HG02852 (cell line): ENCODE data around the gene PROX1.

Experiments
- ATAC-seq: cut with Tn5 transposase; IDR thresholded peaks from one replicate; pipeline ENCODE4 v1.9.1; 2021; ENCODE audit warnings: mild to moderate bottlenecking, moderate library complexity; ENCODE audit not compliant: unreplicated experiment

Gene PROX1, protein sequence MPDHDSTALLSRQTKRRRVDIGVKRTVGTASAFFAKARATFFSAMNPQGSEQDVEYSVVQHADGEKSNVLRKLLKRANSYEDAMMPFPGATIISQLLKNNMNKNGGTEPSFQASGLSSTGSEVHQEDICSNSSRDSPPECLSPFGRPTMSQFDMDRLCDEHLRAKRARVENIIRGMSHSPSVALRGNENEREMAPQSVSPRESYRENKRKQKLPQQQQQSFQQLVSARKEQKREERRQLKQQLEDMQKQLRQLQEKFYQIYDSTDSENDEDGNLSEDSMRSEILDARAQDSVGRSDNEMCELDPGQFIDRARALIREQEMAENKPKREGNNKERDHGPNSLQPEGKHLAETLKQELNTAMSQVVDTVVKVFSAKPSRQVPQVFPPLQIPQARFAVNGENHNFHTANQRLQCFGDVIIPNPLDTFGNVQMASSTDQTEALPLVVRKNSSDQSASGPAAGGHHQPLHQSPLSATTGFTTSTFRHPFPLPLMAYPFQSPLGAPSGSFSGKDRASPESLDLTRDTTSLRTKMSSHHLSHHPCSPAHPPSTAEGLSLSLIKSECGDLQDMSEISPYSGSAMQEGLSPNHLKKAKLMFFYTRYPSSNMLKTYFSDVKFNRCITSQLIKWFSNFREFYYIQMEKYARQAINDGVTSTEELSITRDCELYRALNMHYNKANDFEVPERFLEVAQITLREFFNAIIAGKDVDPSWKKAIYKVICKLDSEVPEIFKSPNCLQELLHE

DNA sequence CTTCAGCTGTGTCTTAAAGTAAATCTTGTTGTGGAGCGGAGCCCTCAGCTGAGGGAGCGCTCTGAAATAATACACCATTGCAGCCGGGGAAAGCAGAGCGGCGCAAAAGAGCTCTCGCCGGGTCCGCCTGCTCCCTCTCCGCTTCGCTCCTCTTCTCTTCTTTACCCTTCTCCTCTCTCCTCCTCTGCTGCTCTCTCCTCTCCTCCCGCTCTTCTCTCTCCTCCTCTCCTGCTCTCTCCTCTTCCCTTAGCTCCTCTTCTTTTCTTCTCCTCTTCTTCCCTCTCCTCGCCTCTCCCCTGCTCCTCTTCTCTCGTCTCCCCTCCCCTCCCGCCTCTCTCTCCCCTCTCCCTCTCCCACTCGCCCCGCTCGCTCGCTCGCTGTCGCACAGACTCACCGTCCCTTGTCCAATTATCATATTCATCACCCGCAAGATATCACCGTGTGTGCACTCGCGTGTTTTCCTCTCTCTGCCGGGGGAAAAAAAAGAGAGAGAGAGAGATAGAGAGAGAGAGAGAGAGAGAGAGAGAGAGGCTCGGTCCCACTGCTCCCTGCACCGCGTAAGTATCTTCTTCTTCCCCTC is at the start of gene PROX1:
Gene PROX1, plus strand, starts transcription at position 47 of the 580 bp plus-strand sequence. CDS start 8,563 bp downstream, outside the sequence.
- ATAC-seq: peak; percentile 11

DNA sequence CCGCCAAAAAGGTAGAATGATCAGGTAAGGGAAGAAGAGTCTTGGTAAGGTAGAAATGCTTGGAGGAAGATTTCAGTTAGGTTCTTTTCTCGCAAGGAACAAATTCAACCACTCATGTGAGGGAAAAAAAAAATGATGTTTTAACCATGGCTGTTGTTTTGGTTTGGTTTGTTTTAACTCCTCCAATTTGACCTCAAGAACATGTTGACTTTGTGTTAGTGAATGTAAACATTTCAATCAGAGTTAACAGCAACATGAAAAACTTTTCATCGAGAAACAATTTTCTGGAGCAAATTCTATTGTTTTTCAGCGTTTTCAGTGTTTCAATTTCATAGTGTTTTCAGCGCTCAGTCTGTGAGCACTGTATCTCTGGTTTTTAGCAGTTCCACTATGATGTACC is 49.0 kb upstream of the PROX1 start:
- no peak for ATAC-seq

DNA sequence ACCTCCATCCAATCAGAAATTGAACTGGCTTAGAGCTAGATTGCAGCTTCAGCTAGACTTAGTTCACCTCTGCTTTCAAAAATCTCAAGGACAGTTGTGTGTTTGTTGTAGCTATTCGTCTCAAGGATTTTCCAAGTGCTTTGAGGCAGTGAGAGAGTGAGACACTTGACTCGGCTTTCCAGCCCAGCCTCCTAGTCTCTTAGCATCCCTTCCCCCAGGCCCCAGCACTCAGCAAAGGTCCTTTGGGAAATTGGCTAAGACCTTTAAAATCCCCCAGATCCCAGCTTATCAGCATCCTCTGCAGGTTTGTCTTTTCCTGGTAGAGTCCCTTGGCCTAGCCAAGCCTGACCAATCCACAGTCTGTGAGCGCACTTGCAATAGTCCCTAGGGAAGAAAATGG is 47.9 kb upstream of the PROX1 start:
- ATAC-seq: no peak

DNA sequence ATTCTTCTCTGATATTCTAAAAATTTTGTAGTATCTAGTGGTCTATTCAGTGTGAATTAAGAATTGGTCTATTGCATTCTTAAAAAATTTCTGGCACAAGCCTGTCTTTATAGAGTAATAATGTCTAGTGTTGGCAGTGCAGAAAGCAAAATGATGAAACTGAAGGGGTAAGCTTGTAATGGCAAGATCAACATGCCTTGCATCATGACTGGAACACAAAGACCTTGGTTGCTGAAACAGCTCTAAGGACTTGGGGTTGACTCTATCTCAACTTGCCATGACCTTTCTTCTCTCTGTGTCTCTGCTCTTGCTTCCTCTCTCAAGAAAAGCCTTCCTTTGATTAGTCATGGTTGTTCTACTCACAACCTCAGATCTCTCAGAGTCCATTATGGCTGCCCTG is 46.8 kb upstream of the PROX1 start:
- ATAC-seq: no peak

DNA sequence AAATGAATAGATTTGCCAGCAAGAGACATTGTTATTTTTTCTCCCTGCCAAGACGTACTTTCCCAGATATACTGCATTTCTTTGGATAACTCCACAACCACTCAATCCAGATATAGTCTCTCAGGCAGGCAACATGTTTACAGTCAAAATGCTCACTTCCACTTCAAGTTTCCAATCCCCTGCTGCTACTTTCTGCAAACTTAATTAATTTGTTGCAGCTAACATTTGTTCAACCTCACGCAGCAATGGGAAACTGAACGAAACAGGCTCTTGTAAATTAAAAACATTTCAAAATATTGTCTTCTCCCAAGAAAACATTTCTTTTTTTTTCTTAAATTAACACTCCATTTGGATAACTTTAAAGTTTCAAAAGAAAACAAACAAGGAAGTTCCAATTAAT is 45.7 kb upstream of the PROX1 start:
- ATAC-seq: no peak

DNA sequence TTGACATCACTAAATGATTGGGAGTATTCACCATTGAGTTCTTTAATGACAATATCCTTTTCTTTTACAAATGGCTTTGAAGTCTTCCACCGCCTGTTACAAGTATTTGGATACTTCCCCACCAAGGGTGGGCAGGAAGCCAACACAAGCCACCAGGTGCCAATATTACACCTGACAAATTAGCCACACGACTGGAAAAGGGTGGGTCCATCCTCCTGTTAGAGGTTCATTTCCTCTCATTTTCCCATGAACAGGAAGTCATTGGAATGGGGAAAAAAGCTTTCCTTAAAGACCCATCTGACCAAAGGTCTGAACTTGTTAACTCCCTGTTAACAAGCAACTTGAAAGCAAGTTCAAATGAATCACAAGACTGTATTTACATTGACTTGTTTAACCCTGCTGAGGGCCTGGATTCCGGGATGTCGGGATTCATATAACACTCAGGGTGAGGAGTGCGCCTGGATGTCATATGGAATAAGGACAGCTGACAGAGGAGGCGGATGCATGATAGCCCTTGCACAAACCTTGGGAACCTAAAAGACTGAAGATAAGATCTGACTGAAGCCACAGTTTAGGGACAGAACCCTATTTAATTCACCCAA is 40.5 kb upstream of the PROX1 start:
- no peak for ATAC-seq

DNA sequence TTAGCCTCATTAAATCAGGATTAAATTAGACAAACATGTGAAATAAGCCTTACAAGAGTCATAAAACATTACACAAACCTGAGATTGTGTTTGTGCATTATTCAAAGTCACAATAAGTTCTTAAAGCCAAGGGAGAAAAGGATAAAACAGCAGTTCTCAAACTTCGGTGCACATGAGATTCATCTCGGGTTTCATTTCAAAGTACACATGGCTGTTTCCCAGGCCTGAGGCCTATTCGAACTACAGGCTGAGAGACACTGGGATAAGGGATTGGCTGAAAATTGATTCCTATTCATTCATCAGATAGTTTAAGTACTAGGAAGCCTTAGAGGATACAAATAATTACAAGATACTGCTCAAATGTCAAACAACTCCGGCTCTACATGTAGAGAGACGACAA is 35.9 kb upstream of the PROX1 start:
- ATAC-seq: no peak

DNA sequence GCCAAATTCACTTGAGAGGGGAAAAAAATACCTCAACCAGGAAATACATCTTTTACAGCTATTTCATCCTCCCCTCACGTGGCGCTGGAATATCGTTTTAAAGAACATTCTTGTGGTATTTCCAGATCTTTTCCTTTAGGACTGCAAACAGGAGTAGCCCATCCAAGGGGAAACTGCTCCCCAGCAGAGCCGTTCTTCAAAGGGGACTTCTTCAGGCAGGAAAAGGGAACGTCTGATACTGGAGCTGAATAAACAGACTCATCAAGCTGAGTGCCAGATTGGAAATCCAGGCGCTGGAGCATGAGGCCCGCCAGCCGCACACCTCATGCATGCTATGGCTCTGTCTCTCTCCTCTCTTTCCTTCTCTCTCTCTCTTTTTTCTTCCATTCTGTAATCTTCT is 34.0 kb upstream of the PROX1 start:
- ATAC-seq: no peak

DNA sequence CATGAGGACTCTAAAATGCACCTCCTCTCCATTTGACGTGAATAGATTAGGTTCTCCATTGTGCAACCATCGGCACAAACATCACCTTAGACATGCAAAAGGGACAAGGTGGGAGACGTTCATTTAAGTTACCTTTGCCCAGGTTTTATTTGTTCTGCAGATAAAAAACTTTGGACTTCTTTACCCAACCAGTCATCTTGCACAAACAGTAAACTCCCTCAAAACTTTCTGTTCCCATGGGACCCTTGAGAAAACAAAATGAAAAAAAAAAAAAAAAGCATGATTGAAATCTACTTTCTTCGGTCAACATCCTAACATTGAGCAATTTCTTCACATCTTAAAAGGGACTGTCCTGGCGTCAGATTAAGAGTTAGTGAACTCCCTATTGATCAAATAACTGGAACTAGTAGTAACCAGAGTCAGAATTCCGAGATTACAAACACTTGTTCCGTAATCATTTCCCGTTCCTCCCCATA is 31.4 kb upstream of the PROX1 start:
- ATAC-seq: no peak

DNA sequence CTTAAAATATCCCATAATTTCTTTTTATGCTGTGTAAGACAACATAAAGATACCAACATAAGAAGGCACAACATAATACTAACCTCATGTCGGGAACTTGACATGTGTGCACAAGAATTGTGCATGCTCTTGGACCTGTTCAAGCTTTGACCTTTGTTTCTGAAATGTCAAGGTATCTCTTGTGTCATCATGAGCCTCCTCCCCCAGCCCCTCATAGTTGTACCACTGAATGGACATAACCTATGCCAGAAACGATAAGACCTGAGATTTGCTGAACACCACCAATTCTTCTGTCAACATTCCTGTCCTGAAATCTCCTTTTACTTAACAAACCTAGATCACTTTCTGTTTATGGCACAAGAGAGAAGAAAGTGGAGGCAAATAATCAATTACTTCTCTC is 29.4 kb upstream of the PROX1 start:
- ATAC-seq: no peak

DNA sequence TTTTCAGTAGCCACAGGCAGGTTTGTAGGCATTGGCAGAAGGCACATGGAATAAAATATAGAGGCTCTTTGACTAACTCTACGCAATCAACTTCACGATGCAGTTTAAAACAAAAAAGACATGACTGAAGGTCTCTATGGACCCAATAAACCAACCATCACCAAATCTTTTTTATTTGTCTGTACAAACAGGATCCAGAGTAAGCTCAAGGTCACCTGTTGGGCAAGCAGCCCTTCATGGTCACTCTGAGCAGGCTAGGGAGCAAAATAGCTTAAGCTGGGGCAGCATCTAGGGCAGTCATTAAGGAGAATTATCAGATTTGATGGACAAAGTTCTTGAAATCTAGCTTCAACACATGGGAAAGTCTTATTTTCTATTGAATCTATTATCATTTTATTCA is 26.8 kb upstream of the PROX1 start:
- ATAC-seq: no peak

DNA sequence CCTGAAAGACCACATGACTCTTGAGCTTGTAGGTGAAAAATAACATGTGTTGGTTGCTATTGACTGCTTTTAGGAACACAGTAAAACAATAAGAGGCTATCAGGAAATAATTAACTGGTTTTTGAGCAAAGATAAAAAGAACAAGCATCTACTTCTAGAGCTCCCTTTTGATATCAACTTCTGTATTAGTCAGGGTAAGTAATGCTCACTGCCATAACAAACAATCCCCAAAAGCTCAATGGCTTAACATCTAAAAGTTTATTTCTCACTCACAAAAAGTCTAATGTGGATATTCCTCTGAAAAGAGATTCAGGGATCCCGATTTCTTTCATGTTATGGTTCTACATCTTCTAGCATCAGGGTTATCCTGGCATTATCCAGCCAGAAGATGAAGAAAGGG is 25.3 kb upstream of the PROX1 start:
- no peak for ATAC-seq

DNA sequence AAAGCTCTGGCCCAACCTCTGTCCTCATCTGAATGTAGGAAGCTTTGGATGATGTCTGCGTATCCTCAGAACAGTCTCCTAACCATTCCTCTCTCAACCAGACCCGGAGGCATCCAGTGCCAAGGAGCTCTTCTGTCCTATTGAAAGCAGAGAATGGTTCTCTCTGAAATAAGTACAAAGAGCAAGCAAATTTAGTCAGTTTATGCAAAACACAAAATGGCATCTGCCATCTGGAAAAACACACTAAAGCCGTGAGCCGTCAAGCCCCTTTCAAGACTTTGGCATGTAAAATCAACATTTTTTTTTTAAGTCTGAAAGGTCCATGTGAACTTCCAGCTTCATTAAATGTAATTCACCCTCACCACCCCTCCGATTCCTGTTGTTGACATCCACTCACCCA is 21.7 kb upstream of the PROX1 start:
- no peak for ATAC-seq

DNA sequence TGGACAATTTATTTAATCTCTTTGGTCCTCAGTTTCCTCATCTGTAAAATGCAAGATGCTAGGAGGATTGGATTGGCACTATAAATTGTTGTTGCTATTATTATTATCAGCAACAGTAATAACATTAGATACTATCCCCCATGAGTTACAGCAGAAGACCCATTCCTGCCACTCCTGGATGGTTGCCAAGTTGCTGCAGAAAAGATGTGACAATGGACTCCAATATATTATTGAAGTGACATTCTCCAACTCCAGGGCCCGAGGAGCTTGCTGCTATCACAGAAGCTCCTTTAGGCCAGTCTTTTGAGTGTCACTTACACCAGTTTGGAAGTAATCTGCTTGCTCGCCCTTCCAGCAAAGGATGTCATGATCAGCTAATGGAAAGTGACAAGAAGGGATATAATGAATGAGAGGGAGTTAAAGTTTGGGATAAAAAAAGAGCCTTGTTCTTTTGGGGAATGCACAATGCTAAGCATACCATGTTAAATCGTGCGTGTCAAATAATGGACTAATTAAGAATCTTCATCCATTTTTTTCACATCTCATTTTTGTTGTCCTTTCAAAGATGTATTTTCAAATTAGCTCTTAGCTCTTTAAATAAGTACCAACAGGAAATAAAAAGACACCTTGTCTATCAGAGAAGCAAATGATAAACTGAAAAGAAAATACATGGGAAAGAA is 19.5 kb upstream of the PROX1 start:
- ATAC-seq: no peak

DNA sequence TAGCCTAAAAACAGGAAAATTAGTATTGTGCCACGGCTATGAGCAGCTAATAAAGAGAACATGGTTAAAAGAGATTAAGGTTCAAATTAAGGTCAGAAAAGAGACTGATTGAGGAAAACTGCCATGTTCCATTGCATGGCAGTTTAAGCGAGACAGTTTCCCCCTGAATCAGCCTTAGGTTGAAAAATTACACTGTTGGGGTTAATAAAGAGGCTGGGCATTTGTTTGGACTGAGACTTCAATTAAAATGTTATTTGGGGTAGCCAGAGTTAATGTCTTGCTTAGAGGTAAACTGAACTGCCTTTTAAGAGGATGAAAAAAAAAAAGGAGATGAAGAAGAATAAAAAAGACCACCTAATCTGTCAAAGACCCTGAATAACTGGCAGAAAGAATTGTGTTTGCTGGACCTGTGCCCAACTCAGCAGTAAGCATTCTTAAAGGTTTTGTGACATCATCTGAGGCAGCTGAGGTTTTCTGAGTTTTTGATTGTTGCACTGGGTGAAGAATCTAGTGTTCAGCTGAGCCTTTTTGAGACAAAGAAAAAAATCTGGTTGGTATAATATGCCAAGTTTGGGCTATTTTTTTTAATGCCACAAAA is 17.7 kb upstream of the PROX1 start:
- no peak for ATAC-seq

DNA sequence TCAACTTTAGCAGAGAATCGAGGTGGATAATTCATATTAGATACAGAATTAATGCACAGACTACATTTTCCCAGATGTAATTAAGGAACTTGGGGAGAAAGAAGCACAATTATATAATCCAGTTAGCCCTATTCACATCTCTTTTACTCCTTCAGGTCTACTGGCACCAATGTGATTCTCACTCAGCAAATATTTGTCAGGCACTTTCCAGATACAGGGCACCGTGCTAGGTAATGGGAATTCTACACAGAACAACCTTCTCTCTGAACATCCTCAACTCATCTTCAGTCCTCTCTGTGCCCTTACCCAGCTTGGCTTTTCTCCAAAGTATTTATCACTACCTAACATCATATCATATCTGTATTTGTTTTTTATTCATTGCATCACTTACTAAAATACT is 15.6 kb upstream of the PROX1 start:
- ATAC-seq: no peak

DNA sequence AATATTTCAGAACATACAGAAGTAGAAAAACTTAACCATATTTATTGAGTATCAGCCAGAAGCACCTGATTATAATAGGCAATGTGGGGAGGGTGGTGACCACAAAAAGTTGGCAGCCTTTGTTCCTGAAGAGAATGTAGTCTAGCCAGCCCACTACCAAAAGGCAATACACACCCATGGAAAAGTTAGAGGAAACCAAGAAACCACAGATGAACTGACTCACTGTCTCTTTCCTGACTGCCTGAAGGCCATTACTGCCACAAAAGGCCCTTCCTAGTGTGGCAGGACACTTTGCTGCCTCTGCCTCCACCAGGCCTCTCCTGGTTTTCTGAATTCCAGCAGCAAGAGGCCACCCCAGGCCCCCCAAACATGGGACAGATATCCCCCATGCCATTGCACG is 14.6 kb upstream of the PROX1 start:
- ATAC-seq: no peak

DNA sequence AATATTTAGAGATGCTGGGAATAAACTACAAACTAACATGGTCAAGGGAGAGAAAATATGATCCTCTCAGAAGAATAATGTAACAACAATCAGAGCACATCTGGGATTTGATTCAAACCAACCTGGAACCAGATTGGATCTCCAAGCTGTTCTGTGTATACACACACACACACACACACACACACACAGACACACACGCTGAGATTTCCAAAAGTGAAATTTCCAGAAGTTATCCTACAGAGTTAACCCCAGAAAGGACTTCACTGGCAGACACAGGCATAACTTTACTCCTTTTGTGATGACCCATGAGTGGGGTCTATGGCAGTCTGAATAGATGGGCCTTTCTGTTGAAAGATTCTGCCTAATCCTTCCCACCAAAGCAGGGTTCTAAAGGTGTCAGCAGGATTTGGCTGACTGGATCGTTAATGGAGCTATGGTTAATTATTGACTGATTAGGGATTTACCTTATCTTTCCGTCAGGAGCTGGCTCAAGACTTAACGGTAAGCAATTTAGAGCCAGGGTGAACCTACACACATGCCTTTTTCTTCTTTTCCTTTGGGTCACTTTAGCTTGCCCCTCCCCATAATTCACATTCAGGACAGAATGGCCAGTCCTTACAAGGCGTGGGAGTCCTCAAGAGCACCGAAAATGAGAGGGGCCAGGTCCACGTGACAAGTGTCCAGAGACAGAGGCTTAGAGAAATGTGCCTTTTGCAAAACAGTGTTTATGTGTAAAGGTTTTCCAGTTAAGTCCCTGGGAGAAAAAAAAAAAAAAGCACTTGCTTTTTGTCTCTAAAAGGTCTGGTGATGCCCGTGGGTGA is 10.9 kb upstream of the PROX1 start:
- no peak for ATAC-seq

DNA sequence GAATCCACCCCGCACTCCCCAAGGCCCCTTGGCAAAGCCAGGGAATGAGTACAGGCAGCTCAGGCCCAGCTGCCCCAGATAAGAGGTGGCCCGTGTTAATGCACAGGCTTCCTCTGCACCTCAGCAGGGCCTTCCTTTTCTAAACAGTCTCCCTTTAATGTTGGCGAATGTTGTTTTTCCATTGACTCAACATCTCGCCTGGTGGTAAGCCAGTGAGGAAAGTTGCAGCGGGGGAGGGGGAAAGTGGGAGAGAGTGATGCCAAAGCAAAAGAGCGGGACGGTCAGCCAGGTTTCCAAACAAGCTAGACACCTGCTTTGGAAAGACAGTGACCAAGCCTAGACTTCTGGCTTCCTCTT is 10.3 kb upstream of the PROX1 start:
- ATAC-seq: no peak

DNA sequence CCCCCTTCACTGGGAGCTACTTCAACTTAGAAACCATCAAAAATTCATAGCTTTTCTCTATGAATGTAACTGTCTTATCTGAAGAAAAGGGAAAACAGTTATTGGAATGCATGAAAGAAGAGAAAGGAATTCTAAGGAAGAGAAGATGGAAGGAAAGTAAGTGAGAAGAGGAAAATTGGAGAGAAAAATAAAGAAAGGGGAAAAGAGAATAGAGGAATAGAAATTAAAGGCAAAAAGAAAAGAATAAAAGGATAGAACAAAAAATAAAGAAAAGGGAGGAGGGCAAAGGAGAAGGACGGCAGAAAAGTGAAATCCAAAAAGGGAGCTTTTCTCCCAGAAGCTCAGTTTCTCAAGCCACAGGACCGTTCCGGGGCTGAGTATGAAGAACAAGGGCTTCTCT is 9.9 kb upstream of the PROX1 start:
- no peak for ATAC-seq
